ENCODE data around the gene NFATC1. TPM values are rescaled to one million over a fixed set of nuclear protein-coding genes. Genes with fewer than 3 reads are reported as not detected.

Gene NFATC1
- total RNA-seq, 2 donors from 2014 or later, result 19.0 to 20.2 TPM

GRCh38 chr18:79452991-79453645, 57.4 kb downstream of the NFATC1 start:
- no peaks in the 10 kb centered on the region for H3K27me3 ChIP-seq
- DNase-seq (ENCODE audit: low spot score), result no peak
- H3K4me1 ChIP-seq, result peaks cover 0 to 18% of the 10 kb centered on the region in 2 donors
- no peak for TF ChIP-seq CTCF (IDR thresholded peaks at IDR 0.05)
- no peak overlapping the region for H3K27ac ChIP-seq
- H3K4me3 ChIP-seq, result no peak overlapping the region
- H3K36me3 ChIP-seq, result peaks cover 52% of the 10 kb centered on the region
- no peaks in the 10 kb centered on the region for H3K9me3 ChIP-seq

GRCh38 chr18:79453816-79454735, 58.3 kb downstream of the NFATC1 start:
- no peak overlapping the region for H3K4me3 ChIP-seq
- H3K9me3 ChIP-seq, result no peaks in the 10 kb centered on the region
- no peaks in the 10 kb centered on the region for H3K27me3 ChIP-seq
- no peak overlapping the region for H3K27ac ChIP-seq
- no peak for TF ChIP-seq CTCF (IDR thresholded peaks at IDR 0.05)
- DNase-seq (ENCODE audit: low spot score), result peak; percentile 80
- peaks cover 43% of the 10 kb centered on the region for H3K36me3 ChIP-seq
- peaks cover 0 to 27% of the 10 kb centered on the region in 2 donors for H3K4me1 ChIP-seq

GRCh38 chr18:79455261-79455660, 59.5 kb downstream of the NFATC1 start:
- DNase-seq (ENCODE audit: low spot score), result no peak
- H3K9me3 ChIP-seq, result no peaks in the 10 kb centered on the region
- H3K4me3 ChIP-seq, result no peak overlapping the region
- TF ChIP-seq CTCF (IDR thresholded peaks at IDR 0.05), result no peak
- H3K27ac ChIP-seq, result no peak overlapping the region
- H3K27me3 ChIP-seq, result no peaks in the 10 kb centered on the region
- H3K36me3 ChIP-seq, result peaks cover 37% of the 10 kb centered on the region
- peaks cover 0 to 39% of the 10 kb centered on the region in 2 donors for H3K4me1 ChIP-seq

GRCh38 chr18:79456105-79456980, 60.6 kb downstream of the NFATC1 start:
- Histone ChIP-seq H3K9me3 (no peaks in the 10 kb centered on the region), H3K36me3 (peaks cover 37% of the 10 kb centered on the region), H3K27ac (no peak overlapping the region), H3K4me1 (peaks cover 0 to 47% of the 10 kb centered on the region in 2 donors), H3K27me3 (no peaks in the 10 kb centered on the region), H3K4me3 (no peak overlapping the region)
- no peak for DNase-seq (ENCODE audit: low spot score)
- no peak for TF ChIP-seq CTCF (IDR thresholded peaks at IDR 0.05)

- no peak for TF ChIP-seq CTCF (IDR thresholded peaks at IDR 0.05)
- Histone ChIP-seq H3K36me3 (peaks cover 30% of the 10 kb centered on the region), H3K4me3 (no peak overlapping the region), H3K4me1 (peaks cover 0 to 47% of the 10 kb centered on the region in 2 donors), H3K27me3 (no peaks in the 10 kb centered on the region), H3K27ac (no peak overlapping the region), H3K9me3 (no peaks in the 10 kb centered on the region)
- no peak for DNase-seq (ENCODE audit: low spot score)
Measured at GRCh38 chr18:79457239-79457638, 61.5 kb downstream of the NFATC1 start.
